ENCODE measurements around the gene ME3.
"Not testable (repeated sequence)": the region's sequence is repeated elsewhere in the genome, so short reads cannot be mapped to it uniquely, and the experiment has no call there.

Gene ME3

GRCh38 chr11:86580535-86580934, 91.9 kb downstream of the ME3 start:
- no peak for DNase-seq

DNA sequence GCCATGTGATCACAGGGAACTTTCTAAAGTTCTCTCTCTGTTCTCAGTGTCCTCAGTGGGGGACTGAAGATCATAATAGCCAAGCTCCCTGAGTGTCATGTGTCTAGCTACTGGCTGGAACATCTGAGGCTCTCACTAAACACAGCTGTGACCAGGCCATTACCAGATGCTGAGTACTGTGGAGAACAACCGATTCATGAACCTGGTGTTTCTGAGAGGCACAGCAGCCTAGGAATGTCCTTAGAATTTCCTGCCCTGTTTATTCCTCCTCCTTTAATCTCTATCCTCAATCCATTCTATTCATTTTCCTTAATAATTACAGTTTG, 93.0 kb downstream of the ME3 start:
- DNase-seq = no peak

GRCh38 chr11:86578727-86579405, 93.5 kb downstream of the ME3 start:
- no peak for DNase-seq

DNA sequence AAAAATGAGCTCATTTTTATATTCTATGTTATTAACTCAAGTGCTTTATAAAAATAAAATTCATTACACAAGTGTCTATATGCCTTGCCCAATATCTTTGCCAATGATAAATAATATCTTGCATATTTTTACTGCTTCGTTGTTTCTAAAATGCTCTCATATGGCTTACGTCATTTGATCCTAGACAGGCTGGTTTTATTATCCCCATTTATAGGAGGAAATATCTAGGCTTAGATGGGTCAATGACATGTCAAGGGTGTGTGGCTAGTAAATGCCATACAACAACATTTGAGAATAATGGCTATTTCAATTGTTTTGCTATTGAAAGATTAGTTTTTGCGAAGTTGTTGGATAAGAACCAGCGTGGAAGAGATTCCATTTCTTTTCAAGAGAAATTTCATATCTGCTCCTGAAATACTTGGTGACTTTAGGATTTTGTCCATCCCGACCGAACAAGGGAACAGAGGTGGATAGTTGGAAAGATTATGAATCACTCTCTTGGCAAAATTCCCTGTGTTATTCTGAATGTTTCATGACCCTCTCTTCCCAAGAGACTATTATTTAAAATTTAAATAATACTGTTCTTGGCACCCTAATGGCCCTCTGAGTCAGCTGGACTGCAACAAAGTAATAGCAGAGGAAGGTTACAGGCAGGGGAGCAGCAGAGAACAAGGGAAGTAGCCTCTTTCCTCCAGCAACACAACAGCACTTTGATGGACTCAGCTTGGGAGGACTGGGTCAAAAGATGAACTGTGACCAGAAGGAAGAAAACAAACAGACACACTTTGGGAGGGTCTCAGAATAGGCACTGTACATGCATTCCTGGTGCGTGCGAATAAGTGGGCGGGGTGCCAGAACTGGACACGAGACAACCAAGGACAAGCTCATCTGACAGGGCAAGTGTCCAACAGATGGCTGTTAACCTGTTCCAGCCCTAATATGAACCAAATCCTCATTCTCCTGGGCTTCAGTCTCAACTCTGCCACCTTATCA, 94.5 kb downstream of the ME3 start:
- no peak for DNase-seq

DNA sequence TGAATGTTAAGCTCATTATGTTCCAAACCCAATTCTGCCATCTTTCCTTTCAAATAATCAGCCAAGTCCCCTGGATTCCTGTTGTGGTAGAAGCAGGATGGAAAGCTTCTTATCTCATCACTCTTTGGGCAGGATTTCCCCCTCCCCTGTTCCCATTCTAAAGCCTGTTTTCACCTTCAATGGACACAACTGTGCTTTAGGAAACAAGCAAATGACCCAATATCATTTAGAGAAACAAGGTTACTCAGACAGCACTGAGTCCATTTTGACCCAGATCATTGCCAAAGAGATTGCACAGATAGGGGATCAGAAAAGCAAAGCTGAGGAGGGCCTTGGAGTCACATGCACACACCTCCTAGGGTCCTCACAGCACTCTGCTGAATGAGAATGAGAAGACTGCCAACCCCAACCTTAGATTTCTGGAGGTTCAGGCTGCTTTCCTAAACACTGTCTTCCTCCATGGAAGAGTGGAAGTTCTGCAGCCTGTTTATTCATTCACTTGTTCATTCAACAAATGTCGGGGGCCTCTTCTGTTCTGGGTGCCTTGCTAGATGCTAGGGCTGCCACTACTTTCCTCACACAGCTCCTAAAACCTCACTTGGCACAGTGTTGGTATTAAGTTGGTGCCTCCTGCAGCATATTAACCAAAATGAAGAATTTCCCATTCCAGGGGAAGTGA, 95.3 kb downstream of the ME3 start:
- DNase-seq = no peak

GRCh38 chr11:86575927-86576326, 96.5 kb downstream of the ME3 start:
- no peak for DNase-seq

GRCh38 chr11:86575208-86575855, 97.1 kb downstream of the ME3 start:
- DNase-seq = no peak

DNA sequence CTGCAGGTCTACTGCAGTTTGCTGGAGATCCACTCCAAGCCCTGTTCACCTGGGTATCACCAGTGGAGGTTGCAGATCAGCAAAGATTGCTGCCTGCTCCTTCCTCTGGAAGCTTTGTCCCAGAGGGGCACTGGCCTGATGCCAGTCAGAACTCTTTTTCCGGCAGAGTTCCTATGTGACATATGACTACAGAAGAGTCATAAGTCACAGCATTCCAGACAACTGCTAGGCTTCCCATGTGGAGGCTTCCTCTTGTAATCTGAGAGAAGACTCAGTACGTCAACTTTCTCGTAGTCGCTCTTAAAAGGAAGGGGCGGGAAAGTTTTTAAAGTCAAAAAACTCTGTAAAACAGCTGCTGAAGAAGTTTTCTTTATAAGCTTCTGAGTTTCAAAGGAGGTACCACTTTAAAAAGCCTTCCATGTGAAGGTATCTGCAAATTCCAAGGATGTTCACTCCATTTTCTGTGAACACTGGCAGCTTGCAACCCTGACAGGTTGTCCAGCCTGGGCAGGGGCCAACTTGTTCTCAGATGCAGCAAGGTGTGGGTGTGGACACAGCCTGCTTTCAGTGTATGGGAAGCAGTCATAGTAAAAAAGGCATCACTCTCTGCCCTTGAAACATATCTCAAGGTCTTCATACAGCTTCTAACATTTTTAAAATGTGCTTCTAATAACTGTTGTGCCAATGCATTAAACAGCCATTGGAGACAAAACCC, 97.8 kb downstream of the ME3 start:
- DNase-seq = no peak

DNA sequence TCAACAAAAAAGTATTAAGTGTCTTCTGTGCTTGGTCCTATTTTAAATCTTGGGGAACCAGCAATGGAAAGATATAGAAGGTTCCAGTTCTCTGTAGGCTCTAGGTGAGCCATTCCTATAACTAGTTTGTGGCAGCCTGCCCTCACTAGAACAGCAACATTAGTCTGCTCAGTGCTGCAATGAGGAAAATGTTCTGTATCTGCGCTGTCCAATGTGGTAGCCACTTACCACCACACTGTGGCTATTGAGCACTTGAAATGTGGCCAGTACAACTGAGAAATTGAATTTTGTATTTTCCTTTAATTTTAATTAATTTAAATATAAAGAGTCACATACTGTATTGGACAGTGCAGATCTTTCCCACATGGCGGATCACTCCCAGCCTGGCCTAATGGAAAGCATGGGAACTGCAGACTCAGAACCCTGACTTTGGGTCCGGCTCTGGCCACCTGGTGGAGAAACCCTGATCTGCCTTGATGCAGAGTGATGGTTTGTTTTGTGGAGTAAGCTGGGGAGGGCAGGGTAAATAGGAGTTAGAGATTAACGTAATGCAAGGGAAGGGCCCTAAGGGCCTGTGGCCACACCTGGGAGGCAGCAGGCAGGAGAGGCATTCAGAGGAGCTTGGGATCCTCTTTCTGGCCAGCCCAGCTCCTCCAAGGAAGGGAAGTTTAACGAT, 101.0 kb downstream of the ME3 start:
- no peak for DNase-seq

GRCh38 chr11:86570451-86570850, 102.0 kb downstream of the ME3 start:
- no peak for DNase-seq

DNA sequence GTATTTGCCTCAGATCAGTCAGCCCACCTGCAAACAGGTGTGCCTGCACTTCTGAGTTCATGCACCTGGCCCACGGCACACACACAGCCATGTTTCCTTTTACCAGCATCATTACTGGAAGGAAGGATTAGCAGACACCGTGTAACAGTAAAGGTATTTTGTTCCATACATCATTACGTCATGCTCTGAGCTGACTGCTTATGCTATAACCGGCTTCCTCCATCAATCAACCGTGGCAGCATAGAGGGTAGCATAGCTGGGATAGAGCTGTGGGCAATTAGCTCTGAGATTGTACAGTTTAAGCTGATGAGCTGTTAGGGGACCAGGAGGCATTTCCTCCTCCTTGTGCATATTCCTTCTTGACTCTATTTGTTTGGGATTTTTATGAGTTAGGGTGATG, 102.4 kb downstream of the ME3 start:
- no peak for DNase-seq

- DNase-seq = no peak
Observed at GRCh38 chr11:86569109-86569508, 103.3 kb downstream of the ME3 start.

DNA sequence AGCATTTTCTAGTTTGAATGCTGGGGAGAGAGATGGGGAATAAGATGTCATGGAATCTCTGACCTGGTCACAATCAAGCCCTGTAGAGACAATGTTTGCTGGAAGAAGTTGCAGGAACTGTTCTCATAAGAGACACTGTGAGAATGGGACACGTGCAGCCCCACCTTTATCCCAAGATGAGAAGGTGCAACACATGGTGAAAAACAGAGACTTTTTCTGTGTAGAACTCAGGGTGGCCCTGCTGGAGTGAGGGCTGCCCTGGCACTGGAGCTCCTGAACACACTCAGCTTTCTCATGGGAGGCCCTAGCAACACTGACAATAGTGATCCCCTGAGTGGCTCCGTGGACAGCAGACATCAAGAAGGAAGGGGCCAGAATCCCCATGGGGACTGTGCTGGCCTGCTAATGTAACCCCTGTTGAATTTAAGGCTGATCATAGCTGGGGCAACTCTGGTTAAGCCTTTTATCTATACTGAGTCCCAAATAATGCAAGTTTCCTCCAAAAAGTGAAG, 106.6 kb downstream of the ME3 start:
- no peak for DNase-seq

DNA sequence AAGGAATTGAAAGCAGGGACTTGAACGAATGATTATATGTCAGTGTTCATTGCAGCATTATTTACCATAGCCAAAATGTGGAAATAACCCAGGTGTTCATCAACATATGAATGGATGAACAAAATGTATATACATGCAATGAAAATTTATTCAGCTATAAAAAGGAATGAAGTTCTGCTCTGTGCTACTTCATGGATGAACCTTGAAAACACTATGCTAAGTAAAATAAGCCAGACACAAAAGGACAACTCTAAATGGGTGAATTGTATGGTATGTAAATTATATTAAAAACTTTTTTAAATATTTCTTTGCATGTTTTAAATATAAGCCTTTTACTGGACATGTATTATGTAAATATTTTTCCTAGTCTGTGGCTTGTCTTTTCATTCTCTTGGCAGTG, 107.0 kb downstream of the ME3 start:
- DNase-seq = no peak

DNA sequence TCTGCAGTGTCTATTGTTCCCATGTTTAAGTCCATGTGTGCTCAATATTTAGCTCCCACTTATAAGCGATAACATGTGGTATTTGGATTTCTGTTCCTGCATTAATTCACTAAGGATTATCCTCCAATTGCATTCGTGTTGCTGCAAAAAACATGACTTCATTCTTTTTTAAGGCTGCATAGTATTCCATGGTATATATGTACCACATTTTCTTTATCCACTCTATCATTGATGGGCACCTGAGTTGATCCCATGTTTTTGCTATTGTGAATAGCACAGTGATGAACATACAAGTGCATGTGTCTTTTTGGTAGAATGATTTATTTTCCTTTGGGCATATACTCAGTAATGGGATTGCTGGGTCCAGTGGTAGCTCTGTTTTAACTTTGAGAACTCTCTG, 109.6 kb downstream of the ME3 start:
- not testable (repeated sequence) for DNase-seq

DNA sequence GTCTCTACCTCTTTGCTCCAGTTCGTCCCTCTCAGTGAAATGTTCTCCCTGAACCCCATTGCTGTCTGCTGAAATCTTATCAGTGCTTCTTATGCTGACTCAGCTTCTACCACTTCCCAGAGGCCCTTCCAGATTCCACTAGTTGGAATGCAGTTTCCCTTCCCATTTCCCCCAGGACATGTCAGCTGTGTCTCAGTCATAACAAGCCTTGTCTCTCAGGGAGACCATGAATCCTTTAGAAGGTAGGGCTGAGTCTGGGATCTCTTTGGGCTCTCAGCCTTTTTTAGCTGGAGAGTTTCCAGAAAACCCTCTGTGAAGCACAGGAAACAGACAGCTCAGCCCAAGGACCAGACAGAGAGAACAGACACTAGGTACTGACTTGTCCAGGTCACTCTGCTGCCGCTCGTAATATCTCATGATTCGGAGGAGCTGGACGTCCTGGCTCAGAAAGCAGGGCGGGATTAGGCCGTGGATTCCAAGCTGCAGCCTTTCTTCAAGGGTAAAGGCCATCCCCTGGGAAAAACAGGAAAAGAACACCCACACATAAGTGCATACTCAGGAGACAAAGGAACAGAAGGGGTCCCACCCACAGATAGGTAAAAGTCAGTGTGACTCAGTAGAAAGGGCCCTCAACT, 113.0 kb downstream of the ME3 start:
- DNase-seq = no peak

GRCh38 chr11:86558841-86559240, 113.6 kb downstream of the ME3 start:
- no peak for DNase-seq

- no peak for DNase-seq
Observed at GRCh38 chr11:86558207-86558606, 114.2 kb downstream of the ME3 start.

DNA sequence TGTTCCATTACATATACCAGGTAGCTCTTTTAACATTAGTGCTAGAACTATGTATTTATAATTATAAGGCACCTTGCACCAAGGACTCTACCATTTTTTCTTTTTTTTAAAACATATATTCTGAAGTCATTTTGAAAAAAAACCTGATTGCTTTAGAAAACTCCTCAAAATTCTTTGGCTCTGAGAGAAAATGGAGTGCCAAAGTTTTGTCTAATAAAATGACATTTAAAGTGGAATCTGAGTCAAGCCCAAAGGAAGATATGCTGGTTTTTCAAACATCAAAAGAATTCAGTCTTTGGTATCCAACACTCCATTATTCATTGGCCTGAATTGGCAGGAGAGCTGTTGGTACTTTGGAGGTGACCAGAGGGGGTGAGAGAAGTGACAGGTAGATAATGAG, 116.5 kb downstream of the ME3 start:
- no peak for DNase-seq

DNA sequence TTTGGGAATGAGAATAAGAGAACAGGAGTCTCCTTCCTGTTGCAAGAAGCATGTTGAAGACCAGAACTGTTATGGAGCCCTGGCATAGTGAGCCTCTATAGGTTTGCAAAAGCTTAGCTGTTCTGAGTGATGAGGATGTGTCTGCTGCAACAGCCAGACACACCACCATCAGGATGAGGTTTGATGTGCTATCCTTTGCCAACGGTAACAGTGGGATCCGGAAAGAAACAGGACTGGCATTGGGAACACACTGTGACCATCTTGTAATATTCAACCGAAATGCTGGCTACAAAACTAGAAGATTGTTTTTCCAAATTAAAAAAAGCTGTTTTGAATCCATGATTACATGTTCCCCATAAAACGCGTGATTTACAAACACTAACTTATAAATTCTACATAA, 117.0 kb downstream of the ME3 start:
- no peak for DNase-seq

GRCh38 chr11:86553265-86553664, 119.2 kb downstream of the ME3 start:
- DNase-seq = no peak

Data from activated T-cell treated with anti-CD3 and anti-CD28 coated beads for 4 hours (primary cell).